HG03442 (cell line): ENCODE results near the gene PTPRN2.
"Not testable (repeated sequence)": the region's sequence is repeated elsewhere in the genome, so short reads cannot be mapped to it uniquely, and the experiment has no call there.

Experiments
- ATAC-seq: cut with Tn5 transposase; IDR thresholded peaks from one replicate; pipeline ENCODE4 v1.9.1; 2021; ENCODE audit warnings: mild to moderate bottlenecking, moderate library complexity; ENCODE audit not compliant: unreplicated experiment

PTPRN2 gene

GRCh38 chr7:157930441-157930840, 657.2 kb downstream of the PTPRN2 start:
- no peak for ATAC-seq

GRCh38 chr7:157929671-157930070, 658.0 kb downstream of the PTPRN2 start:
- ATAC-seq, result no peak

GRCh38 chr7:157928808-157929425, 658.7 kb downstream of the PTPRN2 start:
- ATAC-seq, result no peak

GRCh38 chr7:157928171-157928794, 659.3 kb downstream of the PTPRN2 start:
- ATAC-seq, result no peak

- no peak for ATAC-seq
These were observed 660.2 kb downstream of the PTPRN2 start for GRCh38 chr7:157927313-157927925.

GRCh38 chr7:157926521-157927150, 661.0 kb downstream of the PTPRN2 start:
- no peak for ATAC-seq

GRCh38 chr7:157926107-157926506, 661.5 kb downstream of the PTPRN2 start:
- no peak for ATAC-seq

- no peak for ATAC-seq
These were observed 662.2 kb downstream of the PTPRN2 start for GRCh38 chr7:157925383-157925875.

- no peak for ATAC-seq
These were observed 663.6 kb downstream of the PTPRN2 start for GRCh38 chr7:157923903-157924630.

- no peak for ATAC-seq
These were observed 665.0 kb downstream of the PTPRN2 start for GRCh38 chr7:157922576-157922975.

GRCh38 chr7:157918326-157919080, 669.1 kb downstream of the PTPRN2 start:
- ATAC-seq, result no peak

- no peak for ATAC-seq
These were observed 670.5 kb downstream of the PTPRN2 start for GRCh38 chr7:157916946-157917640.

- ATAC-seq, result no peak
These were observed 677.2 kb downstream of the PTPRN2 start for GRCh38 chr7:157910446-157910845.

- ATAC-seq, result not testable (repeated sequence)
These were observed 677.6 kb downstream of the PTPRN2 start for GRCh38 chr7:157910045-157910444.

- ATAC-seq, result no peak
These were observed 678.3 kb downstream of the PTPRN2 start for GRCh38 chr7:157909370-157909769.

- no peak for ATAC-seq
These were observed 679.4 kb downstream of the PTPRN2 start for GRCh38 chr7:157908006-157908782.

- ATAC-seq, result no peak
These were observed 680.5 kb downstream of the PTPRN2 start for GRCh38 chr7:157907091-157907490.

GRCh38 chr7:157906583-157906982, 681.0 kb downstream of the PTPRN2 start:
- ATAC-seq, result no peak
